Measurements from ENCODE around the gene DNAJC24. TPM values are rescaled to one million over a fixed set of nuclear protein-coding genes. Genes with fewer than 3 reads are reported as not detected.

DNAJC24 gene
- total RNA-seq, 1 donor from 2014 or later, result 22.3 TPM

DNA sequence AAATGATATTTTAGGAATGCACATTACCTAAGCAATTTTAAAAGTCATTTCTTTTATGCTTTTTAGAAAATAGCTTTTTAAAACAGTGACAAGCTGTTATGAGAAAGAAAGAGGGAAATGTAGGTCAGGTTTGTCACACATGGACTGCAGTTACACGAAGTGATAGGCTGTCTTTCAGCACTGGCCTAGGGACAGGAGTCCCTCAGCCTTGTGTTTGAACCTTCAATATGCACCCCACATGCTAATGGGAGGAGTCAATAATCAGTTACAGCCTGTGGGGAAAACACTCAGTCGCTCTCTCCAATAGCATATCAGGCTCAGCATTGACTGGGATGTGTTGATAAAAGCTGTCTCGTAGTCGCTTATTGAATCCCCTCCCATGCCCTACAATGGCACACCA lies 45.8 kb downstream of the DNAJC24 start:
- no peak for DNase-seq

DNA sequence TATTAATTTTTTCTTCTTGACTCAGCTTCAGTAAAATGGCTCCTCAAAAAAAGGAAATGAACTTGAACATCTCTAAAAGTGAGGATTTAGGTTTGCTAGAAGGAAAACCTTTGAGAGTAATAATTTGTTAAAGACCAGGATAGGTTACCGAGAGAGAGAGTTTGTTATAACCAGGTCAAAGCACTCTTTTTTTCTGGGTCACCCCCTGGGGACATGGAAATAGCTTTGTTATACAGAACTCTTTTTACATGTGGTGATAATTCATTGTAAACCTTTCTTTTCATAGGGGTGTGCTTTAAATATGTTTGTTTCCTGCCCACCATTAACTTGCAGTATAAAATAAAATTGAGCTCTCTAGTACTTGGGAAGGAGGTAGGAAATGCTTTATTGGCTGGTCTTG lies 47.7 kb downstream of the DNAJC24 start:
- DNase-seq, result no peak

DNA sequence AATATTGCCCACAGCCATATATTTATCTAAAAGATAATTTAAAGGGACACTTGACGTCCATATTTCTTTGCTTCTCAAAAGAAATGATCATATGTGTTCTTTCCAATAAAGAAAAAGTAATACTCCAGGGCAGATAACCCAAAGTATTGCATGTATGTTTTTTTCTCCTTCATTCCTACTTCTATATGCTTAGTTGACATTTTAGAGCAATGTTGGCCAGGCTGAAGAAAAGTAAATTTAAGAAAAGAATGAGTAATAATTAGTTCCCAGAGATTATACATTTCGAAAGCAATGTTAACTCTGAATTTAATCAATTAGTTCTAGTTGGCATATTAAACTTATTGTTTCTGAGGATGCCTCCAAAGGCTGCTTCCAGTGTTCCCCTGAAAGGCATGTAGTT lies 48.2 kb downstream of the DNAJC24 start:
- DNase-seq, result no peak

DNA sequence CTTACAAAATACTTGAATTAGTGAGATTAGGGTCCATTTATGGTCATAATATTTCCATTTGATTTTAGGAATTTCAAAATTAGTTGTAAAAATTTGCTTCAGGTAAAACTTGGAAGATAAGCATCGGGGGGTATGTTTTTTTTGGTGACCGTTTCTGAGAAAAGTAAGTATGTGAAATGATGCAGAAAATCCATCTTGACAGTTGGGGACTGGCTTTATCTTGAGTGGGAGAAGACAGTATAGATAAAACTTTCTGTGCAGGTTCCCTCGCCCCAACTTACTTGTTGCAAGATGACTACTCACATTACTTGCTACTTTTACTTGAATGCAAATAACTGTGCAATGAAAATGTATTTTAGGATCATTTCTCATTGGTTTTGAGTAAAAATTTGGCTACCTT lies 49.5 kb downstream of the DNAJC24 start:
- DNase-seq, result no peak

DNA sequence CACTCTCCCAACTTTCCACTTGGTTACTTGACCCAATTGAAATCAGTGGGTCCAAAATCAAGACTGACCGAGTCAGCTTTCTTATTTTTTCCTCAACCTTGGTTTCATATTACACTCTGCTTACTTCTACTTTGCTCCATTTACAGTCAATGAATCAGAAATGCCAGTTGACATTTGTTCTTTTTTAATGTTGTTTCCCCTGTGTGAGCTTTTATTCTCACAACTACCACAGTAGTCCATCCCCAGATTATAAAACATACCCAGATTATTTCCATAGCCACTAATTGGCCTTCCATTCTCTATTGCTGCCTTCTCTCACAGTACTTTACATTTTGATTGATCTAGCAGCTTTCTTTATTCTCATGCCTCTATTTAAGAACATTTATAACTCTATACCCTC lies 50.0 kb downstream of the DNAJC24 start:
- DNase-seq, result no peak

DNA sequence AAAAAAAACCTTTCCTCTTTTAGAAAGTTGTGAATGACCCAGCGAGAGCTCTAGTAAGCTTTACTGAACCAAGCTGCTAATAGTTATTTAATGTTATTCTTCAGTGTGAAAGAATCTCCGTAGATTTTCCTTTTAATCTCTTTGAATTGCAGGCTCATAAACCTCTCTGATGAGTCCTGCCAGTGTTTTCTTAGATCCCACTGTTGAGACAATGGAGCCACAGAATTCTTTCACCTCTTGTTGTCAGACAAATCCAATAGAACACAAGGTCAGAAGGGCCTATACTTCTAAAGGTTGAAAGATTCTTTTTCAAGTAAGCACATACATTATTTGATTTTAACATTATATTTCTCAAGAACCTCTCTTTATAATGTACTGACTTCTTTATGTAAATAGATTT lies 52.2 kb downstream of the DNAJC24 start:
- no peak for DNase-seq

DNA sequence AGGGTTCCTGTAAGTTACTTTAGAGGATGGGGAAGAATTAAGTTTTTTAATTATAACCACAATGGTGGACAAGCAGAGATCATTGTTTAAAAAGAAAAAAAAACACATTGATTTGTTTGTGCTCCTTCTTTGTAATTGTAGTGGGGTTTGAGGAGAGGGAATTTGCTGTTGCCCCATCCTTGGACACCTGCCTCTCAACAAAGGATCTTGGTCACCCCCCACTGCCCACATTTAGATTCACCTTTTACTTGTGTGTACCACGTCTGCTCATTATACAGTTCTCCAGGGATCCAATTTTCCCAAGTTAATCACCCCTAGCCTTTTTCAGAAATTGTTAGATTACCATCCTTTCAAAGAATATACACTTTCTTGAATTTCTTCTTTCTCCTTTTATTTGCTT lies 53.0 kb downstream of the DNAJC24 start:
- no peak for DNase-seq

DNA sequence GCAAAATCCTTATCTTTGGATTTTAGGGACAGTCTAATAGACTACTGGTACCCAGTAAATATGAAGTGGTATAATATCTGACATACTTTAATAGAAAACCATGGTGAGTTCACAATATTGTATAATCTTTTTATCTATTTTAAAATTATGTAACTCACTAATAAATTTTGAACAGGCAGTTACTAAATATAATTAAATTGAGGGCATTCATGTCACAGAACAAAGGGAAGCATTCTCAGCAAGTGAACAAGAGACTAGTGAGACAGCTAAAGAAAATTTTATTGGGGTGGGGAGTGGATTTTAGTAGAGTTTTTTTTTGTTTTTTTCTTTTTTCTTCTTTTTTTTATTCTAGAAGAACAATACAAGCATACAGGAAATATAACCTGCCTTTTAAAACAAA lies 55.0 kb downstream of the DNAJC24 start:
- DNase-seq, result no peak

DNA sequence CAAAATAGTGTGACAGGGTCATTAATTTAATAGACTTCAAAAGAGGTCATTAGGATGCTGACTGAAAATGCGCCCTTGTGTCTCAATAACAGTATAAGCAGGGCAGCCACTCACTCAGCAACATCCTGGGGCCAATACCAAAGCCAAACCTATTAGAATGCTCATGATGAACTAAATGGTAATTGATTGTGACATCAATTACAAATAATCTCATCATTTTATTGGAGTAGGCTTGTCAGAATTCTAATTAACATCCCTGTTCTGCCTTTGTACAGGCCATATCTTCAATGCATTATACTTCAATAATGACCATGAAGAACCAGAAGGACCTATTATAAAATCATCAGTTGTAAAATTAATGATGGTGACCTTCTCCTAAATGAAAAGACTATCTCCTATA lies 64.2 kb downstream of the DNAJC24 start:
- no peak for DNase-seq

DNA sequence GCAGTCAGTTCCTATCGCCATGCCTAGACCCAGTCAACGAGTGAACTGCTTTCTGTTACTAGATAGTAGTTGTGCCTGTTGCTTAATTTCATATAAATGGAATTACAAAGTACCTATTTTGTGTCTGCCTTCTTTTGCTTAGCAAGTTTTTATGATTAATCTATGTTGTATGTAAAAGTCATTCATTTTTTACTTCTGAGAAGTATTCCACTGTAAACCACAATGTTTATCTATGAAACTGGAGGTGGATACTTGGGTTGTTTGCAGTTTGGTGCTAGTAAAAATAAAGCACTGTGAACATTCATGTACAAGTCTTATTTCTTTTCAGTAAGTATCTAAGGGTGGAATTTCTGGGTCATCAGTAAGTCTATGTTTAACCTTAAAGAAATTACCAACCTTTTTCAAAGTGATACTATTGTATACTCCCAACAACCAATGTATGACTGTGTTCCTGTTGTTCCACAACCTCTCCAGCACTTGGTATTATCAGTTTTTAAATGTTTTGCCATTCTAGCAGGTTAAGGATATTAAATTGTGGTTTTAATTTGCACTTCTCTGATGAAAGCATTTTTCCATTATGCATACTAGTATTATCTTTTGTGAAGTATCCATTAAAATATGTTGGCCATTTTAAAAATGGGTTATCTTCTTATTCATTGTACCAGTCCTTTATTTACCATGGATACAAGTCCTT lies 68.2 kb downstream of the DNAJC24 start:
- no peak for DNase-seq

DNA sequence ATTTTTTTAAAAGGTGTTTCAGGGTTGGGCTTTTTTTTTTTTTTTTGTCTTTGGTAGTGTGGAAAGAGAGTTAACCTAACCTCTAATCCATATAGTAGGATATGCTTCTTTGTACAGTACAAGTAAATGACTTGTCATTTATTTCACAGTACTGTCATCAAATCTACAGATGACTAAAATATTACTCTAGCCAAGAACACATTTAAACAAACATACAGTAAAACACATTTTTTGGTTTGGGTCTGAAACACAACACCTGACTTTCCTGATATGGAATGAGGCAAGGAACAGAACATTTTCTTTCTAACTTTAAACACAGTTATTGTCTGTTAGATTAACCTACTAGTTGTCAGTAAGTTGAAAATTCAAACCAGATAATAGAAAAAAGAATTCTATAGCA lies 71.6 kb downstream of the DNAJC24 start:
- no peak for DNase-seq

DNA sequence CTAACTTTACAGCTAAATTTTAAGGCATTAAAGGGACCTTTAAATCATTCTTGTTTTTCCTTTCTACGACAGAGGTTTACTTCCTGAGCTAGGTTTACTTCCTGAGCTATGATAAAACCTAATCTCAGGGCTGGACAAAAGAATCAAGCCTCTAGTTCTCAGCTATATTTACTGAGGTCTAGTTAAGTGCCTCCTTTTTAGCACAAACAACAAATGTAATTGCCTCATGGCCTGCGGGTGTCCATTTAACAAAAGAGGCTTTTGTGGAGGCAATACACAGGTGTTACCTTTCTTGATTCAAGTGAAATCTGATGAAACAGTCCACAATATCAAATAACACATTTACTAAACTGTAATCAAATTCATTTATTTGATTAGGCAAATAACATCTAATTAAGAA lies 72.4 kb downstream of the DNAJC24 start:
- no peak for DNase-seq

DNA sequence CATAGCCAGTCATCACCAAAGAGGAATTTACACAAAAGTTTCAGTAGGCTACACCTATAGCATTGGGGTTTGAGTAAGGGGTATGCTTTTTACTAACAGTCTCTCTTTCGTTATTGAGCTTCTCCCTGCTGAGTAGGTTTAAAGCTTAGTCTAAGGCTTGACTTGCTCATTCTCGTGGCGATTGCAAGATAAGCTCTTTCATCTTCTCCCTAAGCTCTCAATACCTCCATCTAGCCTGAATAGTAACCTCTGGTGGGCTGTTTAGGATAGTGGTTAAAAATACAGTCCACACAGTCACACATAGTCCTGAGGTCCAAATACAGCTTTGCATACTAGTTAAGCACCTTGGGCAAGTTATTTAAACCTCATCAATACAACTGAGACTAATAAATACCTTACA lies 74.1 kb downstream of the DNAJC24 start:
- DNase-seq, result no peak

DNA sequence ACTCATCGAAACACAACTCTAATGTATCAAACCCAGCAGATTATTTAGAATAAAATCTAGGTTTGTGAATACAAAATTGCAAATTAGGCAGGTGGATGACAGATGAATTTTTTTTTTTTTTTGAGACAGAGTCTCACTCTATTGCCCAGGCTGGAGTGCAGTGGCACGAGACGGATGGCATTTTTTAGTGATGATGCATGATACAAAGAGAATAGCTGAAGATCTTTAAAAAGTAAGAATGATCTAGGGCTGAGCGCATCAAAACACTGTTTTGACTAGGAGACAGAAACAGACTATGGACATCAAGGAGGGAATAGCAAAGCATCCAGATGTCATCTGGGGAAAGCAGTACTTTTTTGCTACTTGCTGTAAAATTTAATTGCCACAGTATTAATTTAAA lies 76.0 kb downstream of the DNAJC24 start:
- no peak for DNase-seq

DNA sequence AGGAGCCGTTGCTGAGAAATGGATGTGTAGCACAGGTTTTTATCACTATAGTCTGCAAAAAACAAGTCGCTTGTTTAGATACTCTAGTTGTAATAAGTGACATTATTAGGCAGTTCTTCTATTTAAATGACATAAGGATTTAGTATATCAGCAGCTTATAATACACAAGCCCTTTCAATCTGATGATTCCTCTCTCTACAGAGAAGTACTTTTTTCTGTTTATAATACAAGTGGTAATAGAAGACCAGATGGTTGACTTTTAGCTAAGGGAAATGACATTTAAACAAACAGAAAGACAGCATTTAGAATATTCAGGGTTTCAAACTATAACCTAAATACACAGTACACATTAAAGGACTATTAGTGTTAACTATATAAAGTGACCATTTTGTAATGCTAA lies 79.4 kb downstream of the DNAJC24 start:
- no peak for DNase-seq

DNA sequence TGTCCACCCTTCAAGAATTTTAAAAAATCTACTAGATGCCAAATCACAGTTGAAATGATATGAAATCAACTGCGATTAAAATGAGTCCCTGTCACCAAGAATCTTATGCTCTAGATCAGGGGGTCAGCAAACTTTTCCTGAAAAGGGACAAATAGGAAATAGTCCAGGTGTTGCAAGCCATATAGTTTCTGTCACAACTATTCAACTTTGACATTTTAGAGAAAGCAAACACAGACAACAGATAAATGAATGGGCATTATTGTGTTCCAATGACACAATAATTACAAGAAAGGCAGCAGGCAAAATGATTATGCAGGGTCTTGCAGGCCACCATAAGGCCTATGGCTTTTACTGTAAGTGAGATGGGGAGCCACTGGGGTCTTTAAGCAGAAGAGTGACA lies 81.2 kb downstream of the DNAJC24 start:
- no peak for DNase-seq

DNA sequence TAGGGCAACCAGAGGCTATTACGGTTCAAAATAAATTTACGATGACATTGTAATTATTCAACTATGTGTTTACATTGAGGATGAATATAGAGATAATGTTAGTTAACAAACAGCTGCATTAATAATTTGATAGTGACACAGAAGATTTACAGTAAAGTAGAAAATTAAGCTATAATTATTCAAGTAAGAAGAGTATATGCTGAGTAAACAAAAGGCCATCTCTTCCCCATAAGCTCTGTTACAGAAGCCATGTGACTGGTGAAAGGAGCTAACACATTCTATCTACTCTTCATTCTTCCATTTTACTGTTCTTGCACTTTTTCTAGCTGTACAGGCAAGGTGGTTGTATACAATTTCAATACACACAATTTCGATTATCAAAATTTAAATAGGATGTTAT lies 85.5 kb downstream of the DNAJC24 start:
- DNase-seq, result no peak

DNA sequence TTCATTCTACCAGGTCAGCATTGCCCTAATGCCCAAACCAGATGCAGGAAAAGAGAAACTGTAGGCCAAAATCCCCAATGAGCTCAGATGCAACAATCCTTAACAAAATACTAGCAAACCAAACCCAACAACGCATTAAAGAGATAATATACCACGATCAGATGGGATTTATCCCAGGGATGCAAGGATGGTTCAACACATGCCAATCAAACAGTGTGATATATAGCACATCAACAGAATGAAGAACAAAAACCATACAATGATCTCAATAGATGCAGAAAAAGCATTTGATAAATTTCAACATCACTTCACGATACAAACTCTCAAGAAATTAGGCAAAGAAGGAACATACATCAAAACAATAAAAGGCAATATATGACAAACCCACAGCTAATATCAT lies 94.8 kb downstream of the DNAJC24 start:
- DNase-seq, result no peak

DNA sequence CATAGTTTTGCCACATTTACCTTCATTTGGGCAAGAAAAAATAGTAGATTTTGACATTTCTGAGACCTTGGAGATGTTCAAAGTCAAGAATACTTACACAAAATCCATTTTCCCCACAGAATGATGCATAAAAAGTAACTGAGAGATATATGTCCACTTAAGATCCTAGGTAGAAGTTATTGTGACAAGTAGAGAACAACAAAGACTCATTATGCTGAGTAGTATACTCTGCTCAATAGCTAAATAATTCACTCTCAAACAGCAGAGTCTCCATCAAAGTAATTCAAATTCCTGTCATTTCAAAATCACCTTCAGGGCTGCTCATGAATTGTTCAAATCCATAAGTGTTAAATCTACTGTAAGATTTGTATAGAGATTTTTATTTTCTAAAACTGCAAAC lies 104.4 kb downstream of the DNAJC24 start:
- no peak for DNase-seq

DNA sequence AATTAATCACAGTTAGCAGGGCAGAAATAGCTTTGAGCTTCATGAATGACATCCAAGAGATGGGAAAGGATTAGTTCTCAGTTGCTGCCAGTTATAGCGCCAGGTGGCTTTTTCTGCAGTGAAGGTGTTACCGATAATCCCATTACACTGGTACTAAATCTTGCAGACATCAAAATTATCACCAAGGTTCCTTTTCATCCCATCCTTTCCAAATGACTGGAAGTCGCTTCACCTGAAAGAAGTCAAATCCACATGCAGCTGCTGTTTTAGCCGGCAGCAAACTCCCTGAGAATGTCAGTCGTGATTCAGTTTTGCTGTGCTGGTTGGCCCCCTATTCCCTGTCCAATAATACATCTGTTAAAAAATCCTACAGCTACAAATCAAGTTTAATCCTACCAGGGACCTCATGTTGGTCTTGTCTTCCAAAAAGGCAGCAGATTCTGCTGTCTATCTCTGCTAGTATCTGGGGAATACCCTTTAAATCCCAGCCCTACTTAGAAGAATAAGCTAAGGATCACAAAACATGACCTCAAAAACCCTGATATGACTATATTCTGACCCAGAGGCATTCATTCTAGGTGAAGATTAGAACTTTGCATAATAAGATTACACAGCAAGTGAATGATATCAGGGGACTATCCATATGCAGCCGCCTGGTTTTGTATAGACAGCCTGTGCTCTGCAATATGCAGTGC lies 108.0 kb downstream of the DNAJC24 start:
- no peak for DNase-seq

DNA sequence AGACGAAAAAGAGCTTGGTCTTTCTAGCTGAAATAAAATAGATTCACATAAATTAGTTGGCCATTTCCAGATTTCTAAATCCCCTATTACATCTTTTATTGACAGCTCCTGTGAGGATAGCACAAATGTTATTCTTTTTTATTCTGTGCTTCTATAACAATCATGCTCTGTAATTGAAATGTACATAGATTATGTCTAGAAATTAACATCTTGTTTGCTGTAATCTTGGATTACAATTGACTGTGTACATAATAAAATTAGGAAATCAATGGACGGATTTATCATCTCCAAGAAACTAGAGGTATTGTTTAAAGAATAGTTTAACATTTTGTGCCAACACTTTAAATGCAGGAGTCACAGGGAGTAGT lies 108.5 kb downstream of the DNAJC24 start:
- no peak for DNase-seq

DNA sequence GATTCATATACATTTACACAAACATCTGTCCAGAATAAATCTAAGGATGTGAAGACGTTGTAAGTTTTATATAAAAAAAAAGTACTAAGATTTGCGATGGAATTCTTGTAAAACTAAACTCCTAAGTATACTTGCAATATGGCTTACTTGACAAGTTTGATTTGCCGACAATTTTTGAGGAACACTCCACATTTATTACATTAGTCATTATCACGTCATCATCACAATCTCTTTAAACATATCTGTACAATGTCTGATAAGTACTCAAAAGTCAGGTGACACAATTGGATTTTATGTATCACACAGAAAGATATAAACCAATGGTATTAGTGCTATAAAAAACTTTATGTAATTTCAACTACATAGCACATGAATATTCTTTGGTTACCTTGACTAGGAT lies 109.4 kb downstream of the DNAJC24 start:
- no peak for DNase-seq

DNA sequence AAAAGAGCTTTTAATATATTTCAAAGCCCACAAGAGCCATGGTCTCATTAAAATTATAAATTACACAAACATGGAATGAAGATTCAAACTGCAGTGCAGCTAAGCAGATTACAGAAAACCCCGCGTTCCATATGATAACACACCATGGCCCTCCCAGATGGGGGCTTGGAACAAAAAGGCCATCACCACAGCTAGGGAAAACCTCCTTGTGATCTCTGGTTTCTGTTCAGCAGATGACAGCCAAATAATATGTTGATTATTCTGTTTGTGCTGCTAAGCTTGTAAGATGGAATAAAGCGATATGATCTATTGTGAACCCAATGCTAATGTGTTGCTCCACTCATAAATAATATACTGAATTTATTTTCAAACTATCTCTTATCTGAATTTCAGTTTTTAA lies 111.3 kb downstream of the DNAJC24 start:
- DNase-seq, result no peak
